RWPE1 (cell line): Measurements from ENCODE around the gene SH2D7.

Experiments used
- CTCF ChIA-PET: fragments of 350-600 bp; sonication (Branson Sonifier 250); formaldehyde crosslinking; extraction: SDS; loops from one replicate; lab custom pipeline; 2021; lab: Yijun Ruan, JAX
- POLR2A ChIA-PET: fragments of 400-600 bp; formaldehyde crosslinking; extraction: SDS; loops from one replicate; lab custom pipeline; 2020; ENCODE audit warnings: antibody characterized with exemption; ENCODE audit not compliant: low non-redundant PET; lab: Yijun Ruan, JAX
- DNase-seq: peaks from one replicate; pipeline ENCODE4 v3.0.0; 2012; ENCODE audit warnings: low spot score
- H3K27ac ChIP-seq: fragments of 450-650 bp; 2 replicates; pipeline ENCODE4 v1.5.1; 2017
- CTCF ChIP-seq: fragments of 450-650 bp; conservative IDR thresholded peaks from 2 replicates; pipeline ENCODE4 v1.5.1; 2017; ENCODE audit warnings: low read depth, mild to moderate bottlenecking

The SH2D7 gene

GRCh38 chr15:78054518-78054917 is 37.8 kb upstream of the SH2D7 start:
- H3K27ac ChIP-seq = no peak overlapping the region
- CTCF ChIA-PET = interaction anchor here (0.7 kb wide), 1 partner anchor 18 kb away, joined by 4 read pairs; no protein-coding TSS in a partner anchor
- POLR2A ChIA-PET = no interaction called here
- no peak for TF ChIP-seq CTCF
- no peak for DNase-seq

DNA sequence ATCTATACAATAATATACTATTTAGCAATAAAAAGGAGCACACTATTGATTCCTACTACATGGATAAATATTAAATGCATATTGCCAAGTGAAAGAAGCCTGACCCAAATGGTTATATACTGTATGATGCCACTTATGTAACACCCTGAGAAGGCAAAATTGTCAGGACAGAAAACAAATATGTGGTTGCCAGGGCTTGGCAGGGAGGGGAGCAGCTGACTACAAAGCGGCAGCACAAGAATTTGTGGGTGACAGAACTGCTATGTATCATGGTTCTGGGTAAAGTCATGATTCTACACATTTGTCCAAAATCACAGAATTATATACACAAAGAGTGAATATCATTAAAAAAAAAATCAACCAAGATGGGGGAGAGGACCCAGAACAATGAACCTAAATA is 37.4 kb upstream of the SH2D7 start:
- no peak for TF ChIP-seq CTCF
- ChIA-PET CTCF (interaction anchor here (0.7 kb wide), 1 partner anchor 19 kb away, joined by 4 read pairs; no protein-coding TSS in a partner anchor), POLR2A (no interaction called here)
- DNase-seq = no peak
- no peak overlapping the region for H3K27ac ChIP-seq

DNA sequence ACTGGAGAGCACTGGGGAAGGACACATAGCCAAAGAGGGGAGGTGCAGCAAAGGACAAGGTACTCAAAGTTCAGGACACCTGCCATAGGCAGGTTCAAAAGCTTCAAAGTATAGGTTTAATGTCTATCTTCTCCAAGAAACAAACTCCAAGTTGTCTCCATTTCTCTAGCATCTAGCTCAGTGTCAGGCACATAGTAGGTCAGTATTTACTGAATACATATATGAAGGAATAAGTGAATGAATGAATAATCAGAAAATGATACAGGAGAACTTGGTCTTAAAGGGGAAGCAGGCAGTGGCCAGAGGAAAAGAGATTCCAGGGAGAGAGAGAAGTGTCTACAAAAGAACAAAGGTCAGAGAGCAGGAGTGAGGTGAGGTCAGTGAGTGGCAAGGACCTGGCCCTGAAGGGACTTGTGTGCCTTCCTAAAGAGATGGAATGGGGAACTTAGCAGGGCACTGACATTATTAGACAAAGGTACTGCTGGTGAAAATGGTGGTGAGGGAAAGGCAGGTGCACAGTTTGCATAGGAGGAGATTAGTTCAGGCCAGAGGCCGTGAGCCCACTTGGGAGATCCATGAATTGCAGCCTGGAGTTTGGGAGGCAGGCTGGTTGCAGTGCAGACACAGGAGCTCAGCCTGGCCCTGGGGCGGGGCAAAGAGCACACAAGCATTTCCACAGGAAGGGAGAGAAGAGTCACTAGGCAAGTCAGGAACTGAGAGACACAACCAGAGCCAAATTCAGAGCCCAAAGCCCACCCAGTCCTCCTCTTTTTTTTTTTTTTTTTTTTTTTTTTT is 36.2 kb upstream of the SH2D7 start:
- TF ChIP-seq CTCF = no peak
- peak; percentile 46 for DNase-seq
- POLR2A ChIA-PET = interaction anchor here (0.6 kb wide), 1 partner anchor 201 kb away, joined by 3 read pairs; no protein-coding TSS in a partner anchor
- CTCF ChIA-PET = interaction anchor here (0.6 to 0.7 kb wide), 3 partner anchors 13 to 405 kb away, joined by 4 to 10 read pairs (median 7); no protein-coding TSS in a partner anchor
- H3K27ac ChIP-seq = peak overlapping the region; percentile 85

DNA sequence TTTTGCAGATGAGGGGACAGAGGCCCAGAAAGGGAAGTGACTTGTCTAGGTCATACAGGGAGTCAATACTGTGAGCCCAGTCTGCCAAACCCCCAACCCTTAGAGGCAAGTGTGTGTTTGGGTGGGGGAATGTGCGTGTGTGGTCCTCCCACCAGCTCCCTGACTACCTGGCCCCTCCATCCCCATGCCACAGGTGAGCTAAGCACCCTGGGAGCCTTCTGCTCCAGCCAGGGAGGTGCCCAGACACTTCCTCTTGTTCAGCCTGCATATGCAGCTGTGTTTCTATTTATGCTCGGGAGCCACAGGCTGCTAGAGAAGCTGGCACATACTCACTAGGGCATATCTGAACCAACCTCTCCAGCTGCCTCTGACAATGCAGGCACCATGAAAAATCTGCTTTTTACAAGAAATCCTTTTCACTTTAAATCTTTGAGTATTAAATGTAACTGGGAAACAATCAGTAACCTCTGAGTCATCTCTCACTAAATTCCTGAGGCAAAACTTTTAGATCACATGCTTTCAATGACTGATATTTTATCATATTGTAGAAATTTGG is 35.6 kb upstream of the SH2D7 start:
- peak overlapping the region; percentile 85 for H3K27ac ChIP-seq
- TF ChIP-seq CTCF = no peak
- CTCF ChIA-PET = interaction anchor here (0.6 to 0.7 kb wide), 2 partner anchors 13 to 405 kb away, joined by 7 to 10 read pairs; no protein-coding TSS in a partner anchor
- DNase-seq = peak; percentile 57
- POLR2A ChIA-PET = interaction anchor here (0.6 kb wide), 1 partner anchor 200 kb away, joined by 3 read pairs; no protein-coding TSS in a partner anchor

DNA sequence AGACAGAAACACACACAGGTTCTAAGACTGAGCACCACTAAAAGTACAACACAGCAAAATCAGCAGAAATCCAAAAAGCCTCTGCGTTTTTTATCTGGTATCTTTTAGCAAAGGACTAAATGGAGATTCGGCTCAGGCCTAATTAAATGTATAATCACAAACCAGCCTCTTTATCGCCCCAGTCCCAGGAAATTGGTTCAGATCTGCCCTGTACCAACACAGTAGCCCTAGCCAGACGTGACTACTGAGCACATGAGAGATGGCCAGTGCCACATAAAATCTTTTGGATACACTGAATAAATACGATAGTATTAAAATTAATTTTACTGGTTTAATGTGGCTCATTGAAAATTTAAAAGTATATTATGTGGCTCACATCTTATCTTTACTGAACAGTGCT is 34.6 kb upstream of the SH2D7 start:
- CTCF ChIA-PET = no interaction called here
- no peak for TF ChIP-seq CTCF
- no peak for DNase-seq
- POLR2A ChIA-PET = no interaction called here
- H3K27ac ChIP-seq = peak overlapping the region; percentile 85

DNA sequence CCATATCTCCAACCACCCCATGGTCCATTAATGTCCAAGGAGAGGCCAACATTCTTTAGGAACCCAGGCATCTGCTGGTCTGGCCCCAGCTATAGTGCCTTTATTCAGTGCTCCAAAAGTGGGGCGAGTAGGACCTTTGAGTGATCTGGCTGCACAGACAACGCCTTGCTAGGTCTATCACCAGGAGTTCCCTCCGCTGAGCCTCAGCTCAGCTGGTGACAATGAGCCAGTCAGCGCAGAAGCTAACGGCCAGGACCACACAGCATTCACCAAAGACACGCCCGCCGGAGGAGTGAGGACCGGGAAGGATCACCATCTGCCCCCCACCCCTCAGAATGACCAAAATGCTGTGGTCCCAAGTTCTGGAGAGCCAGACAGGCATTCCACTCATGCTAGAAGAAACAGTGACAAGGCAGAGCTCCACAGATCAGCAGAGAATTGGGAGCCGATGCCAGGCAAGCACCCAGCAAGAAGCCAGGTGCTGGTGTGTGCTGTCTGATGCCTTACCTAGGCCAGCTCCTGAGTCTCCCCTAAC is 33.9 kb upstream of the SH2D7 start:
- peak overlapping the region; percentile 24 for H3K27ac ChIP-seq
- POLR2A ChIA-PET = no interaction called here
- DNase-seq = no peak

More for the DNA sequence above, 33.9 kb upstream of the SH2D7 start:
- CTCF ChIA-PET = interaction anchor here (1.1 kb wide), 1 partner anchor 19 kb away, joined by 3 read pairs; no protein-coding TSS in a partner anchor
- no peak for TF ChIP-seq CTCF
